Erythroblast (primary cell): ENCODE data around the gene SLC9C1.
"Not testable (repeated sequence)": the region's sequence is repeated elsewhere in the genome, so short reads cannot be mapped to it uniquely, and the experiment has no call there.

Experiments
- DNase-seq, 2 experiments: peaks; one replicate each; lab custom pipeline; 2025; lab: John Stamatoyannopoulos, UW
- GATA1 ChIP-seq: IDR thresholded peaks from 2 replicates; pipeline ENCODE4 v1.6.1; 2011; ENCODE audit warnings: low read depth, mild to moderate bottlenecking, control low read depth, low read length, moderate library complexity
- POLR2A ChIP-seq: IDR thresholded peaks from 2 replicates; pipeline ENCODE4 v1.6.1; 2011; ENCODE audit warnings: mild to moderate bottlenecking, low read length

SLC9C1 gene

DNA sequence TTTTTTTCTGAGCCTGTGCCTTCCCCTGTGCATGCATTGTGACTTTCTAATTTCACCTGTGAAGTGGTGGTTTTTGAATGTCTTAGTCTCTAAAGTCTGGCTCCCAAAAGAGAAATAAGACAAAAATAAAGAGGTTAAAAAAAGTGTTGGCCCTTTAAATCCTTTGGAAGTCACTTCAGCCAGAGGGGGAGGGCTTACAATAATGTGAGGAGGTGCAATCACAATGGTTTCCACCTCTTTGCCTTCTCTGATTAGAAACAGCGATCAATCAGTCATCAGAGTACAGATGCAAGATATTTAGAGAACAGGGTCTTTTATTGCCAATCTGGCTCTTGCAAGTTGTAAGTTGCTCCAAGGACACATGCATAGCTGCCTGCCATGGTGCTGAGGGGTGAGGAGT, 96.9 kb downstream of the SLC9C1 start:
- TF ChIP-seq POLR2A (no peak), GATA1 (no peak)
- no peak for DNase-seq

GRCh38 chr3:112187300-112187699, 106.7 kb downstream of the SLC9C1 start:
- TF ChIP-seq GATA1, result no peak

GRCh38 chr3:112185423-112186035, 108.5 kb downstream of the SLC9C1 start:
- not testable (repeated sequence) for DNase-seq

More at GRCh38 chr3:112187300-112187699, 106.7 kb downstream of the SLC9C1 start:
- no peak for DNase-seq

- TF ChIP-seq GATA1 (no peak), POLR2A (no peak)
- no peak for DNase-seq
Measured at GRCh38 chr3:112175646-112176045, 118.4 kb downstream of the SLC9C1 start.

DNA sequence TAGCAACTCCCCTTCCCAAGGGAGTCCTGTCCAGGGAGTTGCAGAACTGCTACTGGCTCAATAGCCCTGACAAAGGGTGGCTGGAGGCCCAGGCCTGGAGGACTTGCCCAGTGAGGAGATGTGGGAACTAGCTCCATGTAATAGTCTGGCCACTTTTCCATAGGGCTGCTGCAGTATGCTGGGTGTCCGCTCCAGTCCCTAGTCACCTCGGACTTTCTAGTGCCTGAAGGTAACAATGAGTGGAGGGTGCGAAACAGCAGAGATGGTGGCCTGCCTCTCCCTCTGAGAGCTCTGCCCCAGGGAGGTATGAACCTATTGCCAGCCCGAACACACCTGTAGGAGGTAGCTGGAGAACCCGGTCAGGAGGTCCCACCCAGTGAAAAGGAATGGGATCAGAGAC, 119.0 kb downstream of the SLC9C1 start:
- TF ChIP-seq POLR2A (no peak), GATA1 (no peak)
- DNase-seq, result no peak

GRCh38 chr3:112171144-112171543, 122.9 kb downstream of the SLC9C1 start:
- TF ChIP-seq POLR2A, result no peak
- TF ChIP-seq GATA1, result no peak
- no peak for DNase-seq

- DNase-seq, result no peak
- TF ChIP-seq GATA1 (no peak), POLR2A (no peak)
Measured at GRCh38 chr3:112170046-112170445, 124.0 kb downstream of the SLC9C1 start.

GRCh38 chr3:112167758-112168157, 126.3 kb downstream of the SLC9C1 start:
- TF ChIP-seq GATA1 (no peak), POLR2A (no peak)
- no peak for DNase-seq

DNA sequence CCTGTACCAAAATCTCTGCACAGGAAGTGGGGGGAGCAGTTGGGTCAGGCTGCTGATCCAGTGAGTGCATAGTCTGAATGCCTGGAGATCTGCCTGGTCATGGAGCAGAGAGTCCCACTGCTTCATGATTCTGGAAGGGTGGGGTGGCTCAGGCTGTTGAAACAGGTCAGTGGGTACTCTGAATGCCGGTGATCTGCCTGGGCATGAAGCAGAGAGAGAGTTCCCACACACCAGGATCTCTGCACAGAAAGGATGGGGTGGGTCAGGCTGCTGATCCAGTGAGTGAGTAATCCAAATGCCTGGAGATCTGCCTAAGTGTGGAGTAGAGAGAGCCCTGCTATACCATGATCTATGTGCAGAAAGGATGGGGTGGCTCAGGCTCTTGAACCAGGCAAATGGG, 144.9 kb downstream of the SLC9C1 start:
- no peak for DNase-seq
- no peak for TF ChIP-seq GATA1
- TF ChIP-seq POLR2A, result no peak

- no peak for TF ChIP-seq GATA1
- TF ChIP-seq POLR2A, result no peak
- no peak for DNase-seq
Measured at GRCh38 chr3:112143689-112144088, 150.3 kb downstream of the SLC9C1 start.

DNA sequence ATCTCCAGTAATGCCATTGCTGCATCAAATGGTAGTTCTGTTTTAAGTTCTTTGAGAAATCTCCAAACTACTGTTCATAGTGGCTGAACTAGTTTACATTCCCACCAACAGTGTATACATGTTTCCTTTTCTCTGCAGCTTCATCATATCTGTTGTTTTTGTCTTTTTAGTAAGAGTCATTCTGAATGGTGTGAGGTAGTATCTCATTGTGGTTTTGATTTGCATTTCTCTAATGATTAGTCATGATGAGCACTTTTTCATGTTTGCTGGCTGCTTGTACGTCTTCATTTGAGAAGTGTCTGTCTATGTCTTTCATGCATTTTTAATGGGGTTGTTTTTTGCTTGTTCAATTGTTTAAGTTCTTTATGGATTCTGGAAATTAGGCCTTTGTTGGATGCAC, 150.8 kb downstream of the SLC9C1 start:
- no peak for DNase-seq
- TF ChIP-seq GATA1 (no peak), POLR2A (no peak)

GRCh38 chr3:112141293-112141692, 152.7 kb downstream of the SLC9C1 start:
- TF ChIP-seq POLR2A (no peak), GATA1 (no peak)
- DNase-seq, result no peak

- DNase-seq, result no peak
- TF ChIP-seq GATA1, result no peak
- no peak for TF ChIP-seq POLR2A
Measured at GRCh38 chr3:112140584-112140983, 153.4 kb downstream of the SLC9C1 start.

DNA sequence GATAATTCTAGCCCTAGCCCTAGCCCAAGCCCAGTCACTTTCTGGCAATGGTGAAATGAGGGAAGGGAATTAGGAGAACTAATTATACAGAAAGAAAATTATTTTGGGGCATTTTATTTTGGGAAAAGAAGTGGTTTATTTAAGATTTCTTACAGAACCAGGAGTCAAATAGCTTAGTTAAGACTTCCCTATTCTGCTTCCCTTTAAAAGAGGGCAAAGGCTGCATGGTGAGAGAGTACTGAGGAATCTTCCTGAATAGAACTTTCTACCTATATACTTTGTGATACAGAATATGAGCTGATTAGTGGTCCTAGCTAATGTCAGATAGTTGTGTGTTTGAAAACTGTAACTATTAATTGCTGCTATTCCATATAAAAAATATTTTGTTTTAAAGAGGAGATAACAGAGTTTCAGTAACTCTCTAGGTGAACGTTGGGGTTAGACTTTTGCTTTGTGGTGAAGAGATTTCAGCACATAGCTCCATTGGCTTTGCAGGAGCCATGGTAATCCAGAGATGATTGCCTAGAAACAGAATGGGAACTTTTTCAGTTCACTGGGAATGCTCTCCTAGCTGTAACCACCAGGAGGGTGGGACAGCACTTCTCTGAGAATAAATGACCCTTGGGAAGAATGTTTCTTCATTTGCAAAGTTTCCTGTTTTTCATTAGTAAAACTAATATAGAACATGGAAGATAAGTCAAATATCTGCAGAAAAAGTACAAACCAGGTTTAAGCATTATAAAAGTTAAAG, 155.6 kb downstream of the SLC9C1 start:
- no peak for DNase-seq

DNA sequence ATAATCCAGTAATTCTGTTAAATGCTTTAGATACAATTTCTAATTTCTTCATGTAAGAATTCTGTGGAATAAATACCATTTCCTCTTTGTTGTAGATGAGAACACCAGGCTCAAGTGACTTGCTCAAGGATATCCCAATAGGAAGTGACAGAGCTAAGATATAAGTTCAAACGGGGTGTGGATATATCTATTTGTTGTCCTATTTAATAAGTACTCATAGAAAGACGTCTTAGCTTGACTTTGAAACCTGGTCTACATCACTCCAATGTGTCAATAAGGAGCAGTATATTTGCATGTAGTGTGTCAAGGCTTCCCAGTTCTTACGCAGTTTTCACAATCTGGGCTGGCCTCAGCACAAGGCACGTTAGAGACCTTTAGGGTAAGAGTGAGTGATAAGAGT, 156.2 kb downstream of the SLC9C1 start:
- DNase-seq, result no peak
- TF ChIP-seq GATA1, result no peak
- no peak for TF ChIP-seq POLR2A

More for the DNA sequence above, 155.6 kb downstream of the SLC9C1 start:
- TF ChIP-seq GATA1 (no peak), POLR2A (no peak)
